H7 (cell line): Measurements from ENCODE around the gene ZSWIM1. TPM values are rescaled to one million over a fixed set of nuclear protein-coding genes. Genes with fewer than 3 reads are reported as not detected.

ENCODE experiments used
- DNase-seq: peaks from one replicate; pipeline ENCODE4 v3.0.0; 2012
- H3K27me3 ChIP-seq: 2 replicates; pipeline ENCODE4 v1.6.0; 2011; ENCODE audit warnings: mild to moderate bottlenecking, low read length; ENCODE audit not compliant: control insufficient read depth, insufficient read depth
- H3K36me3 ChIP-seq: replicated peaks from 2 replicates; pipeline ENCODE4 v1.5.1; 2011; ENCODE audit warnings: low read length; ENCODE audit not compliant: control insufficient read depth, insufficient read depth
- H3K4me3 ChIP-seq: 2 replicates; pipeline ENCODE4 v1.5.1; 2011; ENCODE audit warnings: low read depth, mild to moderate bottlenecking, control low read depth, low read length, moderate library complexity; ENCODE audit not compliant: insufficient read depth
- total RNA-seq: library from RNA; depleted of rRNA; stranded (reverse); fragments of >200 nt; shearing (Covaris generic); gene quantifications from 2 replicates; pipeline ENCODE4 v1.2.3, GENCODE V29; 2014; rRNA removed

The ZSWIM1 gene
- total RNA-seq, 1 experiment from 2014 or later: 17.8 TPM

DNA sequence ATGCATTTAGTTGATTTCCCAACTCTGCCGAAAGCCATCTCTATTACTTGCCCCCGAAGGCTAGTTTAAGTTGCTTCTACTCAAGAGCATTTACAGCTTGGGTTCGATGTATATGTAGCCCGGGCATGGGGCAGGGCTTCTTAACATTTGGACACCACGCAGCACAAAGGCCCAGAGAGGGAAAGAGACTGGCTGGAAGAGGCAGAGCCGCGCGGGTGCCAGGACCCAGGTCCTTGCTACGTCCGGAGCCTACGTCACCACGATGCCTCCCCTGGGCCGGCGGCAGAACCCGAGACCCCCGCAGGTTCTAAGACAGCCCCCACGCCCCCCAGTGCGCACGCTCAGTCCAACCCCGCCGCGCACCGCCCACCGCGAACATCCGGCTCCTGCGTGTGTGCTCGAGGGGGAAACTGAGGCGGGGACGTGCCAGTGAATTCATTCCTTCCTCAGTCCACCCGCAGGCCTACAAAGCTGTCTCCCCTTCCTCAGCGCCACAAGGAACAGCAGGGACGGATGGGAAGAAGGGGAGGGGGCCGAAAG, 53.1 kb downstream of the ZSWIM1 start:
- Histone ChIP-seq H3K27me3 (no peaks in the 10 kb centered on the region), H3K36me3 (peaks cover 12% of the 10 kb centered on the region), H3K4me3 (peak overlapping the region; percentile 100)
- DNase-seq: peak; percentile 84

Other genes with a start within 250 kb of the ZSWIM1 start
- not detected in 2 replicates for gene WFDC9, start 249.9 kb upstream of the ZSWIM1 start, total RNA-seq
- gene WFDC11, start 211.0 kb upstream of the ZSWIM1 start, total RNA-seq: not detected in 2 replicates
- gene WFDC13, start 179.2 kb upstream of the ZSWIM1 start, total RNA-seq: not detected in 2 replicates
- gene WFDC10B, start 176.2 kb upstream of the ZSWIM1 start, total RNA-seq: 0.52 TPM in 1 of 2 replicates, not detected in the other
- gene SPINT4, start 158.9 kb upstream of the ZSWIM1 start, total RNA-seq: not detected in 2 replicates
- 0.59 TPM in 1 of 2 replicates, not detected in the other for gene WFDC3, start 89.3 kb upstream of the ZSWIM1 start, total RNA-seq
- gene DNTTIP1, start 89.3 kb upstream of the ZSWIM1 start, total RNA-seq: 21.4 and 24.2 TPM in 2 replicates
- 265 and 278 TPM in 2 replicates for gene UBE2C, start 68.6 kb upstream of the ZSWIM1 start, total RNA-seq
- 0.42 and 0.70 TPM in 2 replicates for gene TNNC2, start 53.9 kb upstream of the ZSWIM1 start, total RNA-seq
- 22.5 and 22.7 TPM in 2 replicates for gene SNX21, start 47.4 kb upstream of the ZSWIM1 start, total RNA-seq
- gene ACOT8, start 23.8 kb upstream of the ZSWIM1 start, total RNA-seq: 57.1 and 59.7 TPM in 2 replicates
- 5.4 and 5.7 TPM in 2 replicates for gene ZSWIM3, start 23.6 kb upstream of the ZSWIM1 start, total RNA-seq
- 0.41 and 5.1 TPM in 2 replicates for gene SPATA25, start 6.4 kb downstream of the ZSWIM1 start, total RNA-seq
- 8.1 and 10.2 TPM in 2 replicates for gene NEURL2, start 10.0 kb downstream of the ZSWIM1 start, total RNA-seq
- gene CTSA, start 10.1 kb downstream of the ZSWIM1 start, total RNA-seq: 38.7 and 41.8 TPM in 2 replicates
- 87.3 and 104 TPM in 2 replicates for gene PLTP, start 30.9 kb downstream of the ZSWIM1 start, total RNA-seq
- gene PCIF1, start 53.5 kb downstream of the ZSWIM1 start, total RNA-seq: 22.8 and 28.4 TPM in 2 replicates
- 15.0 and 18.1 TPM in 2 replicates for gene ZNF335, start 91.0 kb downstream of the ZSWIM1 start, total RNA-seq
- 9.8 and 11.6 TPM in 2 replicates for gene MMP9, start 127.7 kb downstream of the ZSWIM1 start, total RNA-seq
- 1.3 and 4.3 TPM in 2 replicates for gene SLC12A5, start 148.0 kb downstream of the ZSWIM1 start, total RNA-seq
- 8.6 and 12.2 TPM in 2 replicates for gene NCOA5, start 208.7 kb downstream of the ZSWIM1 start, total RNA-seq
- 8.2 and 8.8 TPM in 2 replicates for gene CD40, start 237.1 kb downstream of the ZSWIM1 start, total RNA-seq